Hepatocyte (in vitro differentiated cells): Measurements from ENCODE around the gene LILRA1. TPM values are rescaled to one million over a fixed set of nuclear protein-coding genes. Genes with fewer than 3 reads are reported as not detected.

Source experiments
- DNase-seq: peaks from one replicate; pipeline ENCODE4 v3.0.0-alpha.2; 2016; ENCODE audit warnings: low spot score
- H2AFZ ChIP-seq: fragments of 200-600 bp; sonication (generic); 2 replicates; pipeline ENCODE4 v1.6.0; 2016; ENCODE audit warnings: antibody characterized with exemption, mild to moderate bottlenecking
- H3K27ac ChIP-seq: fragments of 200-600 bp; sonication (generic); 2 replicates; pipeline ENCODE4 v1.5.1; 2016; ENCODE audit warnings: mild to moderate bottlenecking
- H3K27me3 ChIP-seq: fragments of 200-600 bp; sonication (generic); 2 replicates; pipeline ENCODE4 v1.6.1; 2016
- H3K36me3 ChIP-seq: fragments of 200-600 bp; sonication (generic); replicated peaks from 2 replicates; pipeline ENCODE4 v1.5.1; 2016; ENCODE audit warnings: low read depth; ENCODE audit not compliant: insufficient read depth
- H3K4me1 ChIP-seq: fragments of 200-600 bp; sonication (generic); 2 replicates; pipeline ENCODE4 v1.5.1; 2016; ENCODE audit warnings: mild to moderate bottlenecking, moderate library complexity; ENCODE audit not compliant: insufficient read depth
- H3K4me2 ChIP-seq: fragments of 200-600 bp; sonication (generic); 2 replicates; pipeline ENCODE4 v1.6.0; 2016
- H3K4me3 ChIP-seq: fragments of 200-600 bp; sonication (generic); 2 replicates; pipeline ENCODE4 v1.5.1; 2016; ENCODE audit warnings: mild to moderate bottlenecking
- H3K79me2 ChIP-seq: fragments of 200-600 bp; sonication (generic); 2 replicates; pipeline ENCODE4 v1.6.0; 2017; ENCODE audit warnings: mild to moderate bottlenecking
- H3K9me2 ChIP-seq: fragments of 200-600 bp; sonication (generic); replicated peaks from 2 replicates; pipeline ENCODE4 v1.6.0; 2017; ENCODE audit warnings: mild to moderate bottlenecking; ENCODE audit not compliant: insufficient read depth
- H3K9me3 ChIP-seq: fragments of 200-600 bp; sonication (generic); 2 replicates; pipeline ENCODE4 v1.5.1; 2016; ENCODE audit warnings: low read depth, mild to moderate bottlenecking
- H4K20me1 ChIP-seq: fragments of 200-600 bp; sonication (generic); 2 replicates; pipeline ENCODE4 v1.6.0; 2016; ENCODE audit warnings: mild to moderate bottlenecking; ENCODE audit not compliant: insufficient read depth, poor library complexity, severe bottlenecking
- CTCF ChIP-seq: fragments of 200-600 bp; sonication (generic); IDR thresholded peaks from 2 replicates; pipeline ENCODE4 v1.5.1; 2016; ENCODE audit warnings: antibody characterized with exemption, mild to moderate bottlenecking; ENCODE audit not compliant: poor library complexity
- EZH2 ChIP-seq: fragments of 200-600 bp; sonication (generic); IDR thresholded peaks from 2 replicates; pipeline ENCODE4 v1.6.1; 2016; ENCODE audit warnings: antibody characterized with exemption, mild to moderate bottlenecking, borderline replicate concordance
- EZH2phosphoT487 ChIP-seq: fragments of 200-600 bp; sonication (generic); IDR thresholded peaks from one replicate; pipeline ENCODE4 v1.6.1; 2018; ENCODE audit warnings: antibody characterized with exemption, mild to moderate bottlenecking, low read depth, moderate library complexity; ENCODE audit not compliant: unreplicated experiment, severe bottlenecking
- WGBS: methylation state at CpG from one replicate; pipeline ENCODE4 v1.1.6; 2016; ENCODE audit warnings: low lambda C conversion rate; ENCODE audit errors: missing lambda C conversion rate; 5-methylcytosine and 5-hydroxymethylcytosine counted together
- polyA plus RNA-seq: library from polyadenylated mRNA; unstranded; fragments of >200 nt; fragmentation: Nextera tagmentation; extraction: Ambion mirVana; gene quantifications from 2 replicates; pipeline ENCODE4 v1.2.1, GENCODE V29; 2016
- total RNA-seq: library from RNA; depleted of rRNA; stranded (reverse); fragments of >200 nt; gene quantifications from 2 replicates; pipeline ENCODE4 v1.2.3, GENCODE V29; 2014

Gene LILRA1
- total and polyA plus RNA-seq, 2 experiments from 2014 or later, result not detected

- H3K36me3 ChIP-seq, result no peaks in the 10 kb centered on the region
- WGBS, result 48% methylated on average over 5 of the region's 5 CpGs
- DNase-seq, result no peak
These were observed 50.6 kb downstream of the LILRA1 start for GRCh38 chr19:54644056-54644455.

GRCh38 chr19:54646331-54646841, 53.0 kb downstream of the LILRA1 start:
- no peak for TF ChIP-seq EZH2phosphoT487
- no peak for TF ChIP-seq CTCF
- no peak for TF ChIP-seq EZH2

More at GRCh38 chr19:54644056-54644455, 50.6 kb downstream of the LILRA1 start:
- no peak overlapping the region for H3K4me3 ChIP-seq
- no peaks in the 10 kb centered on the region for H3K4me1 ChIP-seq
- no peaks in the 10 kb centered on the region for H4K20me1 ChIP-seq
- H3K9me2 ChIP-seq, result no peaks in the 10 kb centered on the region
- H3K4me2 ChIP-seq, result no peak overlapping the region
- no peak overlapping the region for H3K27ac ChIP-seq
- no peaks in the 10 kb centered on the region for H3K9me3 ChIP-seq
- TF ChIP-seq CTCF, result no peak
- TF ChIP-seq EZH2phosphoT487, result no peak
- no peak for TF ChIP-seq EZH2
- no peak overlapping the region for H2AFZ ChIP-seq
- no peaks in the 10 kb centered on the region for H3K79me2 ChIP-seq
- no peaks in the 10 kb centered on the region for H3K27me3 ChIP-seq

GRCh38 chr19:54648129-54648528, 54.7 kb downstream of the LILRA1 start:
- Histone ChIP-seq H3K27me3 (no peaks in the 10 kb centered on the region), H3K4me3 (no peak overlapping the region), H4K20me1 (no peaks in the 10 kb centered on the region), H3K9me3 (no peaks in the 10 kb centered on the region), H3K9me2 (no peaks in the 10 kb centered on the region), H3K27ac (no peak overlapping the region), H2AFZ (no peak overlapping the region), H3K4me1 (no peaks in the 10 kb centered on the region), H3K4me2 (no peak overlapping the region), H3K79me2 (no peaks in the 10 kb centered on the region), H3K36me3 (no peaks in the 10 kb centered on the region)
- TF ChIP-seq EZH2 (no peak), CTCF (no peak), EZH2phosphoT487 (no peak)
- 23% methylated on average over 4 of the region's 4 CpGs for WGBS
- no peak for DNase-seq

More at GRCh38 chr19:54646331-54646841, 53.0 kb downstream of the LILRA1 start:
- Histone ChIP-seq H3K4me3 (no peak overlapping the region), H3K4me2 (no peak overlapping the region), H2AFZ (no peak overlapping the region), H3K27me3 (no peaks in the 10 kb centered on the region), H3K9me2 (no peaks in the 10 kb centered on the region), H4K20me1 (no peaks in the 10 kb centered on the region), H3K79me2 (no peaks in the 10 kb centered on the region), H3K4me1 (no peaks in the 10 kb centered on the region), H3K27ac (no peak overlapping the region), H3K36me3 (no peaks in the 10 kb centered on the region), H3K9me3 (no peaks in the 10 kb centered on the region)
- WGBS, result 89% methylated on average over 19 of the region's 19 CpGs
- no peak for DNase-seq
